ENCODE data around the gene ZNF787. TPM values are rescaled to one million over a fixed set of nuclear protein-coding genes. Genes with fewer than 3 reads are reported as not detected.

ZNF787 gene
- total and polyA plus RNA-seq, 2 of the 8 experiments (the other 6 are each of a cell fraction or from before 2014, with no cell fraction given): 19.7 to 56.0 TPM

GRCh38 chr19:56145698-56146097, 24.6 kb upstream of the ZNF787 start:
- Histone ChIP-seq H2BK5ac (ENCODE audit: low read depth, low read length) (no peak overlapping the region; the same call in 1 of the 2 replicates), H3K23me2 (ENCODE audit: low read depth, low read length) (peaks cover 5% of the 10 kb centered on the region; the same call in 1 of the 2 replicates), H3K18ac (ENCODE audit: extremely low read depth, low read length) (no peak overlapping the region), H3K4me2 (ENCODE audit: insufficient read depth in 1 of 2, low read depth in 2 of 2, low read length in 2 of 2) (no peak overlapping the region), H4K91ac (replicated peaks; ENCODE audit: insufficient read length, low read length) (no peak overlapping the region), H3K27ac (ENCODE audit: low read depth, low read length) (no peak overlapping the region), H3K79me2 (ENCODE audit: control insufficient read depth in 1 of 2, insufficient read depth in 2 of 2, low read length in 2 of 2) (peaks cover 0 to 41% of the 10 kb centered on the region in 2 experiments; a peak in 2 of 4 replicates), H3K23ac (ENCODE audit: insufficient read length) (no peak overlapping the region), H2BK12ac (ENCODE audit: low read depth, low read length) (no peak overlapping the region), H2BK20ac (ENCODE audit: low read length) (no peak overlapping the region), H3K36me3 (ENCODE audit: control insufficient read depth in 2 of 4, insufficient read depth in 4 of 4, low read length in 3 of 4) (peaks cover 0 to 22% (median 7%) of the 10 kb centered on the region in 4 experiments; a peak in 5 of 8 replicates), H2AFZ (ENCODE audit: low read length) (no peak overlapping the region), H4K20me1 (replicated peaks in 1 of 2; ENCODE audit: control insufficient read depth in 1 of 2, insufficient read depth in 2 of 2, low read length in 2 of 2) (peaks cover 3 to 19% of the 10 kb centered on the region in 2 experiments), H3K56ac (replicated peaks; ENCODE audit: insufficient read length, low read depth, low read length) (no peak overlapping the region), H4K5ac (ENCODE audit: insufficient read length, low read depth, low read length) (no peak overlapping the region), H2BK120ac (replicated peaks; ENCODE audit: low read depth, low read length) (no peak overlapping the region), H3K9me3 (ENCODE audit: insufficient read depth in 2 of 2, low read depth in 1 of 2, low read length in 1 of 2) (no peaks in the 10 kb centered on the region), H3K9ac (replicated peaks in 1 of 4; ENCODE audit: extremely low read depth in 1 of 4, low read depth in 3 of 4, low read length in 3 of 4) (no peak overlapping the region), H4K8ac (ENCODE audit: extremely low read depth, insufficient read depth, low read length) (no peak overlapping the region), H3K4me1 (replicated peaks in 1 of 4; ENCODE audit: control insufficient read depth in 3 of 4, insufficient read depth in 4 of 4, low read length in 3 of 4) (peaks cover 0 to 5% (median 2%) of the 10 kb centered on the region in 4 experiments; a peak in 4 of 7 replicates), H2AK5ac (ENCODE audit: low read depth, low read length) (no peak overlapping the region), H3K4me3 (ENCODE audit: extremely low read depth in 1 of 4, insufficient read depth in 2 of 4, low read depth in 3 of 4, low read length in 4 of 4) (no peak overlapping the region), H3K27me3 (replicated peaks in 1 of 4; ENCODE audit: control insufficient read depth in 3 of 4, extremely low read depth in 1 of 4, insufficient read depth in 3 of 4, low read length in 3 of 4) (no peaks in the 10 kb centered on the region), H2BK15ac (ENCODE audit: low read length) (no peak overlapping the region), H3K14ac (ENCODE audit: insufficient read length) (no peak overlapping the region), H3K4ac (replicated peaks; ENCODE audit: insufficient read length, low read depth, low read length) (no peak overlapping the region), H3K79me1 (ENCODE audit: low read depth, low read length) (peaks cover 13% of the 10 kb centered on the region)
- WGBS, 2 experiments (ENCODE audit: extremely low coverage in 1 of 2, insufficient coverage in 1 of 2, insufficient read length in 1 of 2, insufficient replicate concordance in 2 of 2, low coverage in 1 of 2, low lambda C conversion rate in 2 of 2, missing lambda C conversion rate in 1 of 2): 87% methylated on average over 10 of the region's 10 CpGs; no CpG with 5 or more reads in 1 of the 2 experiments
- ChIA-PET POLR2A (ENCODE audit: partially characterized antibody) (interaction anchor here (1.0 to 5.2 kb wide), 4 partner anchors 9 to 24 kb away, joined by 3 to 21 read pairs (median 4); partner anchors contain the start of gene ZNF787), CTCF (ENCODE audit: partially characterized antibody) (interaction anchor here (0.6 to 6.5 kb wide), 6 partner anchors 8 to 71 kb away, joined by 3 to 47 read pairs (median 4); no protein-coding TSS in a partner anchor)
- no peak for FAIRE-seq
- no peak for DNase-seq (ENCODE audit: low read depth in 1 of 2, low spot score in 2 of 2)
- TF ChIP-seq RNF2 (IDR thresholded peaks at IDR 0.05; ENCODE audit: borderline replicate concordance, low read depth, low read length, missing control alignments, poor library complexity, severe bottlenecking) (no peak), SRF (IDR thresholded peaks at IDR 0.05; ENCODE audit: low read depth, low read length) (no peak), CBX5 (IDR thresholded peaks at IDR 0.05; ENCODE audit: low read depth, low read length) (no peak), RBBP5 (IDR thresholded peaks at IDR 0.05; ENCODE audit: borderline replicate concordance, low read depth, low read length) (no peak), HDAC2 (IDR thresholded peaks at IDR 0.05; ENCODE audit: borderline replicate concordance in 1 of 2, low read depth in 2 of 2, low read length in 2 of 2) (no peak), RXRA (IDR thresholded peaks at IDR 0.05; ENCODE audit: insufficient read depth, low read depth, low read length) (no peak), SP2 (IDR thresholded peaks at IDR 0.05; ENCODE audit: low read length) (no peak), TBP (IDR thresholded peaks at IDR 0.05; ENCODE audit: low read depth, low read length) (no peak), KDM4A (IDR thresholded peaks at IDR 0.05; ENCODE audit: low read depth, low read length, severe bottlenecking) (no peak), BRCA1 (IDR thresholded peaks at IDR 0.05; ENCODE audit: low read depth, low read length) (no peak), TAF1 (IDR thresholded peaks at IDR 0.05; ENCODE audit: low read depth, low read length) (no peak), SIN3A (conservative IDR thresholded peaks at IDR 0.05 in 1 of 2, IDR thresholded peaks at IDR 0.05 in 1 of 2; ENCODE audit: low read depth in 1 of 2, low read length in 2 of 2) (no peak), TCF12 (IDR thresholded peaks at IDR 0.05; ENCODE audit: low read depth, low read length) (no peak)

Measured in H1 (cell line).